ENCODE measurements around the gene C1QTNF1. TPM values are rescaled to one million over a fixed set of nuclear protein-coding genes. Genes with fewer than 3 reads are reported as not detected.

Gene C1QTNF1
- total RNA-seq, 1 experiment from 2014 or later: 19.9 TPM

- no TSS peak for BruUV-seq (replicated peaks)
- ChIA-PET POLR2A (interaction anchor here (0.6 to 1.8 kb wide), 6 partner anchors 15 to 295 kb away, joined by 3 to 11 read pairs (median 6); partner anchors contain the start of genes CANT1 and ENGASE), CTCF (interaction anchor here (0.6 to 2.7 kb wide), 9 partner anchors 10 to 185 kb away, joined by 3 to 23 read pairs (median 4); partner anchors contain the start of gene ENGASE)
- Mint-ChIP-seq H3K36me3 (ENCODE audit: insufficient read depth, unreplicated experiment) (peaks cover 9% of the 10 kb centered on the region), H3K9me3 (ENCODE audit: unreplicated experiment) (no peaks in the 10 kb centered on the region), H3K27ac (ENCODE audit: unreplicated experiment) (peak overlapping the region; percentile 98), H3K27me3 (ENCODE audit: insufficient read depth, unreplicated experiment) (no peaks in the 10 kb centered on the region), H3K4me3 (ENCODE audit: unreplicated experiment) (peak overlapping the region; percentile 67), H3K4me1 (ENCODE audit: low read depth, unreplicated experiment) (peaks cover 37% of the 10 kb centered on the region)
- TF ChIP-seq CTCF (IDR thresholded peaks at IDR 0.05; ENCODE audit: insufficient read depth in 1 of 2, low read depth in 1 of 2, low read length in 1 of 2, severe bottlenecking in 1 of 2, unreplicated experiment in 1 of 2): no peak
- Histone ChIP-seq H3K4me1 (peaks cover 48% of the 10 kb centered on the region), H3K27me3 (replicated peaks; ENCODE audit: control insufficient read depth, insufficient read depth, low read length) (no peaks in the 10 kb centered on the region), H3K36me3 (ENCODE audit: control insufficient read depth, insufficient read depth, low read length) (no peaks in the 10 kb centered on the region), H3K4me3 (ENCODE audit: low read depth, low read length) (peak overlapping the region; percentile 11), H3K9me3 (no peaks in the 10 kb centered on the region)
- DNase-seq: peak; percentile 70 to 75
- intact Hi-C loops (cut with micrococcal nuclease; ENCODE audit: unreplicated experiment): no loop called here
Measured at GRCh38 chr17:79026376-79027273, 2.7 kb downstream of the C1QTNF1 start.

GRCh38 chr17:79027274-79027924 lies 3.4 kb downstream of the C1QTNF1 start:
- TF ChIP-seq CTCF (IDR thresholded peaks at IDR 0.05; ENCODE audit: insufficient read depth in 1 of 2, low read depth in 1 of 2, low read length in 1 of 2, severe bottlenecking in 1 of 2, unreplicated experiment in 1 of 2): no peak
- Mint-ChIP-seq H3K9me3 (ENCODE audit: unreplicated experiment) (no peaks in the 10 kb centered on the region), H3K27me3 (ENCODE audit: insufficient read depth, unreplicated experiment) (no peaks in the 10 kb centered on the region), H3K36me3 (ENCODE audit: insufficient read depth, unreplicated experiment) (peaks cover 9% of the 10 kb centered on the region), H3K27ac (ENCODE audit: unreplicated experiment) (peak overlapping the region; percentile 98), H3K4me1 (ENCODE audit: low read depth, unreplicated experiment) (peaks cover 37% of the 10 kb centered on the region), H3K4me3 (ENCODE audit: unreplicated experiment) (peak overlapping the region; percentile 67)
- H3K4me1 ChIP-seq: peaks cover 44% of the 10 kb centered on the region
- intact Hi-C loops (cut with micrococcal nuclease; ENCODE audit: unreplicated experiment): no loop called here
- H3K27me3 ChIP-seq (replicated peaks; ENCODE audit: control insufficient read depth, insufficient read depth, low read length): no peaks in the 10 kb centered on the region
- TSS peak; percentile 41 for BruUV-seq (replicated peaks)
- H3K9me3 ChIP-seq: no peaks in the 10 kb centered on the region
- H3K4me3 ChIP-seq (ENCODE audit: low read depth, low read length): peak overlapping the region; percentile 6; the same call in 1 of the 2 replicates
- DNase-seq: peak; percentile 52 to 71
- POLR2A ChIA-PET: interaction anchor here (0.6 to 1.8 kb wide), 5 partner anchors 18 to 296 kb away, joined by 3 to 11 read pairs (median 5); partner anchors contain the start of genes CANT1 and ENGASE
- H3K36me3 ChIP-seq (ENCODE audit: control insufficient read depth, insufficient read depth, low read length): no peaks in the 10 kb centered on the region
- CTCF ChIA-PET: interaction anchor here (0.7 to 2.7 kb wide), 7 partner anchors 9 to 61 kb away, joined by 3 to 23 read pairs (median 4); partner anchors contain the start of gene ENGASE

- Mint-ChIP-seq H3K4me1 (ENCODE audit: low read depth, unreplicated experiment) (peaks cover 34% of the 10 kb centered on the region), H3K4me3 (ENCODE audit: unreplicated experiment) (peak overlapping the region; percentile 67), H3K36me3 (ENCODE audit: insufficient read depth, unreplicated experiment) (peaks cover 9% of the 10 kb centered on the region), H3K27ac (ENCODE audit: unreplicated experiment) (peak overlapping the region; percentile 98), H3K9me3 (ENCODE audit: unreplicated experiment) (no peaks in the 10 kb centered on the region), H3K27me3 (ENCODE audit: insufficient read depth, unreplicated experiment) (no peaks in the 10 kb centered on the region)
- H3K4me1 ChIP-seq: peaks cover 41% of the 10 kb centered on the region
- DNase-seq: peak in 1 of 2 experiments; percentile 30
- H3K4me3 ChIP-seq (ENCODE audit: low read depth, low read length): no peak overlapping the region
- no peaks in the 10 kb centered on the region for H3K27me3 ChIP-seq (replicated peaks; ENCODE audit: control insufficient read depth, insufficient read depth, low read length)
- BruUV-seq (replicated peaks): no TSS peak
- H3K9me3 ChIP-seq: no peaks in the 10 kb centered on the region
- no peak for TF ChIP-seq CTCF (IDR thresholded peaks at IDR 0.05; ENCODE audit: insufficient read depth in 1 of 2, low read depth in 1 of 2, low read length in 1 of 2, severe bottlenecking in 1 of 2, unreplicated experiment in 1 of 2)
- intact Hi-C loops (cut with micrococcal nuclease; ENCODE audit: unreplicated experiment): no loop called here
- no peaks in the 10 kb centered on the region for H3K36me3 ChIP-seq (ENCODE audit: control insufficient read depth, insufficient read depth, low read length)
- CTCF ChIA-PET: interaction anchor here (0.6 to 2.7 kb wide), 5 partner anchors 14 to 364 kb away, joined by 3 to 23 read pairs (median 5); partner anchors contain the start of gene ENGASE
- POLR2A ChIA-PET: interaction anchor here (0.6 kb wide), 1 partner anchor 186 kb away, joined by 3 read pairs; no protein-coding TSS in a partner anchor
Measured at GRCh38 chr17:79027925-79028491, 4.0 kb downstream of the C1QTNF1 start.

All from Caco-2 (cell line).